DMS53 treated with DMSO at 0.1 percent for 48 hours (cell line): Measurements from ENCODE around the gene BIRC2.
A peak's percentile ranks its signal among the peaks of the same experiment; 100 is the strongest.

Experiments
- DNase-seq: peaks from one replicate; lab custom pipeline; 2025; ENCODE audit not compliant: unreplicated experiment; lab: John Stamatoyannopoulos, UW

Gene BIRC2

GRCh38 chr11:102399189-102399588 lies 52.2 kb downstream of the BIRC2 start:
- no peak for DNase-seq

DNA sequence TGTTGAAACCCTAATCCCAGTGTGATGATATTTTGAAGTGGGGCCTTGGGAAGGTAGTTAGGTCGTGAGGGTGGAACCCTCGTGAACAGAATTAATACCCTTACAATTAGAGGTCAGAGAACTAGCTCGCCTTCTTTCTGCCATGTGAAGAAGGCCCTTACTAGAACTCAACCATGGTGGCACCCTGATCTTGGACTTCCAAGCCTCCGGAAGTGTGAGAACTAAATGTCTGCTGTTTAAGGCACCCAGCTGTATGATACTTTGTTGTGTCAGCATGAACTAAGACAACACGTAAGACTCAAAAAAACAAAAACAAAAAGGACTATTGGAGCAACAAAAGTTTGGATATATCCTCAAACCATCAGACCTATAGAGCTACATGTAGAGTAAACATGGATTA lies 53.6 kb downstream of the BIRC2 start:
- DNase-seq: no peak

GRCh38 chr11:102401905-102402304 lies 54.9 kb downstream of the BIRC2 start:
- DNase-seq: no peak

- no peak for DNase-seq
Measured at GRCh38 chr11:102402548-102402947, 55.5 kb downstream of the BIRC2 start.

- no peak for DNase-seq
Measured at GRCh38 chr11:102405501-102405900, 58.5 kb downstream of the BIRC2 start.

- no peak for DNase-seq
Measured at GRCh38 chr11:102406099-102406498, 59.1 kb downstream of the BIRC2 start.

GRCh38 chr11:102407901-102408300 lies 60.9 kb downstream of the BIRC2 start:
- DNase-seq: no peak

GRCh38 chr11:102408339-102408738 lies 61.3 kb downstream of the BIRC2 start:
- no peak for DNase-seq

- DNase-seq: no peak
Measured at GRCh38 chr11:102410382-102410784, 63.4 kb downstream of the BIRC2 start.

DNA sequence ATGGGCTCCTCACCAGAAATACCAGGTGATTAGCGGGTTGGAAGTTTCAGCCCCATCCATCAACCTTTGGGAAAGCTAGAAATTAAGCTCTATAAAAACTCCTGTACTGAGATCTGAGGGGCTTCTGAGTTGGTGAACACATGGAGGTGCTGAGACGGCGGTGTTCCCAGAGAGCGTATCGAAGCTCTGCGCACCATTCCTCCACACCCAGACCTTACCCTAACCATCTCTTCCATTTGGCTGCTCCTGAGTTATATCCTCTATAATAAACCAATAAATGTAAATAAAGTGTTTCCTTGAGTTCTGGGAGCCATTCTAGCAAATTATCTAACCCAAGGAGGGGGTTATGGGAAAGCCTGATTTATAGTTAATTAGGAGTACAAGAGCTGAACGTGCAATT lies 64.1 kb downstream of the BIRC2 start:
- no peak for DNase-seq

GRCh38 chr11:102413497-102413896 lies 66.5 kb downstream of the BIRC2 start:
- DNase-seq: no peak

DNA sequence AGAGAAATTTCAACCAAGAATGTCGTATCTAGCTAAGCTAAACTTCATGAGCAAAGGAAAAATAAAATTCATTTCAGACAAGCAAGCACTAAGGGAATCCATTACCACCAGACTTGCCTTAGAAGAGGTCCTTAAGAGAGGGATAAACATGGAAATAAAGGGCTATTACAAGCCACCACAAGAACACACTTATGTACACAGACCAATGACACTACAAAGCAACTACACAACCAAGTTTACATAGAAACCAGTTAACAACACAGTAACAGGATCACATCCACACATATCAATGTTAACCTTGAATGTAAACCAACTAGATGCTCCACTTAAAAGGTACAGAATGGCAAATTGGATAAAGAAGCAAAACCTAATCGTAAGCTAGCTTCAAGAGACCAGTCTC lies 67.5 kb downstream of the BIRC2 start:
- peak; percentile 38 for DNase-seq

DNA sequence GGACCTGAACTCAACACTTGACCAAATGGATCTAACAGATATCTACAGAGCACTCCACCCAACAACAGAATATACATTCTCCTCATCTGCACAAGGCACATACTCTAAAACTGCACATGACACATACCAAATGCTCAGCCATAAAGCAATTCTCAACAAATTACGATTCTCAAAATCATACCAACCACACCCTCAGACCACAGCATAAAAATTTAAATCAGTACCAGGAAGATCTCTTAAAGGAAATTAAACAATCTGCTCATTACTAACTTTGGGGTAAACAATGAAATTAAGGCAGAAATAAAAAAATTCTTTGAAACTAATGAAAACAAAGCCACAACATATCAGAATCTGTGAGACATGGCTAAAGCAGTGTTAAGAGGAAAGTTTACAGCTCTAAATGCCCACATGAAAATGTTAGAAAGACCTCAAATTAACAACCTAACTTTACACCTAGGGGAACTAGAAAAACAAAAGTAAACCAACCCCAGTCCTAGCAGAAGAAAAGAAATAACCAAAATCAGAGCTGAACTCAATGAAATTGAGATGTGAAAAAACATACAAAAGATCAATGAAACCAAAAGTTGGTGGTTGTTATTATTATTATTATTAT lies 68.4 kb downstream of the BIRC2 start:
- DNase-seq: no peak

GRCh38 chr11:102416976-102417375 lies 70.0 kb downstream of the BIRC2 start:
- DNase-seq: no peak

DNA sequence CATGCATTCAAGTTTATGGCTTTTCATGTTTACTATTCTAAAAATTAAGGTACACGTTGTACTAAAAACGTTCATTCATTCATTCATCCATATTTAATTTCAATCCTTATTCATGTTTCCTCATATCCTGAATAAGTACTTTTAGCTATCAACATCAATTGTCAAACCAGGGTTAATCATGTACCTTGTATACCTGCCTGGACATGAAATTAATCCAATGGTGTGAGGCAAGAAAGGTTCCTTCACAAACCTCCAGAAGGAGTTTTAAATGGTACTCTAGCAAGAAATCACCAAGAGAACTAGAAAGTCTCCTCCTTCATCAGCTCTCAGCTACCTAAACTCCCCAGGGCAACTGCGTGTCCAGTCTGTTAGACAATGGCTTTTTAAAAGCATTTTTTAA lies 72.2 kb downstream of the BIRC2 start:
- DNase-seq: no peak

GRCh38 chr11:102420547-102420946 lies 73.5 kb downstream of the BIRC2 start:
- no peak for DNase-seq

GRCh38 chr11:102421261-102421660 lies 74.2 kb downstream of the BIRC2 start:
- DNase-seq: peak; percentile 52

DNA sequence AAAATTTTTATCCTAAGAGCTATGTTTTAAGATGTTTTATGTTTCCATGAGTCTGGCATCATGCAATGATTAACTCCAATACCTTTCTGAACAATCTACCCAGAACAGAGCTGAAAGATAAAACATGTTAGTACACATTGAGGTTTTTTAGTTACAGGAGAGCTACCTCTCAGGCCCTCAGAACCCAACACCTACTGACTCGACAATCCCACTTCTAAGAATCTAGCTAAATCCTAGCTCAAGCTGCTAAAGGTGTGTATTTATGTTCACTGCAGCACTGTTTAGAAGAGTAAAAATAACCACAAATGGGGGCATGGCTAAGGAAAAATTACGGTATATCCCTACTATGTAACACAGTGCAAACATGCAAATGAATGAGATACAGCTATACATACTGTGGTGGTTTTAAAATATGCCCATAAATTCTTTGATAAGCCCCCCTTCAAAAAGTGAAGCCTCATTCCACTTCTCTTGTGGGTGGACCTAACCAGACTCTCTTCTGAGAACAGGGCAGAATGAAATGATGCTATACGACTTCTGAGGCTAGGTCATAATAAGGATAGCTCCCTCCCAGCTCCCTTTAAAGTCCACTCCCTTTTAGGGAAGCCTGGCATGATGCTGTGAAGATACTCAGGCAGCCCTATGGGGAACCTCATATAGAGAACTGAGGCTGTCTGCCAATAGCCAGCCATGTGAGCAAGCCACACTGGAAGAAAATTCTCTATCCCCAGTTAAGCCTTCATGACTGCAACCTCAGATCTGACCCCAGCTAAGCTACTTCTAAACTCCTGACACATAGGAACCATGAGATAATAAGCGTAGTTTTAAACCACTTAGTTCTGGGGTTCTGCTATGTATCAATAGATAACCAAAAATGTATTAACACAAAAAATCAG lies 76.1 kb downstream of the BIRC2 start:
- no peak for DNase-seq

DNA sequence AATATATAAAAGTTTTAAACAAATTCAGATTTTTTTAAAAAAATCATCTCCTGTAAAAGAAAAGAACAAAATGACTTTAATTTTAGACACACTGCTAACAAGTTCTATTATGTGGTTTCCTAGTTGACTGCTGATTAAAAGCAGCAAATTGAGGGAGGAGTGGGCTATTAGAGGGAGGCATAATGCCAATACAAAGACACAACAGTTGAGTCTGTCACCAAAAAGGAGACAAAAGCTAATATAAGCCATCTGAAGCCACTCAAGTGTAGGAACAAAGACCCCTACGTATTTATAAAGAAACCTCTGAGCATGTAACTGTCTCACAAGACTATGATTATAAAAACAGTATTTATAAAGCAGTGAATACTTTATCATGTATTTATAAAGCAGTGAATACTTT lies 76.9 kb downstream of the BIRC2 start:
- no peak for DNase-seq

DNA sequence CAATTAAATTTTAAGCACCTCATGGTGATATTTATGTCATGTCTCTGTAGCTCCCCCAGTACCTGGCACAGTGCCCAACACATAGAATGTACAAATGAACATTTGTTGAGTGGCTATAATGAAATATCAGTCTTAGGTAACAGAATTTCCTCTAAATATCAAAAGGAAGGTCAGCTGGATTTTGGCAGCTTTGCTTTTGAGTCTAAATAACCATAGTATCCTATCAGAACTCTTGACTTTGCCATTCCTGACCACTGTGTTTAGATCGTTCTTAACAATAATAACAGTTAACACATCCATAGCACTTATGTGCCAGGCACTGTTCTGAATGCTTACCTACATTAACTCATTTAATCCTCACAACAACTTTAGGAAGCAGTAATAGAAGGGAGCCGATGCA lies 79.0 kb downstream of the BIRC2 start:
- DNase-seq: no peak

DNA sequence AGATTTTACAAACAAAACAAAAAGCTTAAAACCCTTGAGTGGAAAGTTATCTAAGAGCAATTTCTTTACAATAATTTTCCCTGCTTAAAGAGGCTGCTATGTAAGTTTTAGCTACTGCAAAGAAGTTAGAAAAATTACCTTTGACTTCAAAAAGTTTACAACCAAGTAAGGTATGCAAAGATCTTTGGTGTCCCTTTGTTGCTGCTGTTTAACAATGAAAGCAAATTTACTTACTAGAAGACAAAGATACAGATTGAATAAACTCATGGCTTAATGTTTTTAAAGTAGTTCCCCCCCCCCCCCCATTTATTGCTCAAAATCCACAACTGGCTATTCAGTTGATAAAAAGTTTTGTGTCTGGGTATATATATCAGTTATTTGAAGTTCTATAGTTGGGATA lies 79.6 kb downstream of the BIRC2 start:
- DNase-seq: no peak

- DNase-seq: no peak
Measured at GRCh38 chr11:102427068-102427467, 80.1 kb downstream of the BIRC2 start.
